ENCODE results near the gene VSTM2L. TPM values are rescaled to one million over a fixed set of nuclear protein-coding genes. Genes with fewer than 3 reads are reported as not detected.
"Not testable (repeated sequence)": the region's sequence is repeated elsewhere in the genome, so short reads cannot be mapped to it uniquely, and the experiment has no call there.

VSTM2L gene
- total and polyA plus RNA-seq, 7 donors: 0.05 to 2.8 (median 0.84) TPM

DNA sequence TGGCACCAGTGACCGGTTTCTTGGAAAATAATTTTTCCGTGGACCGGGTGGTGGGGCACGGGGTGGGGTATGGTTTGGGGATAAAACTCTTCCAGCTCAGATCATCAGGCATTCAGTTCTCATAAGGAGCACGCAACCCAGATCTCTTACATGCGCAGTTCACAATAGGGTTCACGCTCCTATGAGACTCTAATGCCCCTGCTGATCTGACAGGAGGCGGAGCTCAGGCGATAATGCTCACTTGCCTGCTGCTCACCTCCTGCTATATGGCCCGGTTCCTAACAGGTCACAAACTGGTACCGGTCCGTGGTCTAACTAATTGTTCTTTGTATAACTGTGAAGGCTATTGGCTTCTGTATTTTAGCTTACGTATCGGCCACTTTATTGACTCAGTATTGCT lies 51.7 kb downstream of the VSTM2L start:
- no peaks in the 10 kb centered on the region for H3K27me3 ChIP-seq (ENCODE audit: insufficient read depth in 3 of 3, low read length in 2 of 3)
- no peak for DNase-seq
- ATAC-seq: no peak
- no peak overlapping the region for H3K27ac ChIP-seq
- H3K9me3 ChIP-seq: no peaks in the 10 kb centered on the region
- TF ChIP-seq, protein P1, sequence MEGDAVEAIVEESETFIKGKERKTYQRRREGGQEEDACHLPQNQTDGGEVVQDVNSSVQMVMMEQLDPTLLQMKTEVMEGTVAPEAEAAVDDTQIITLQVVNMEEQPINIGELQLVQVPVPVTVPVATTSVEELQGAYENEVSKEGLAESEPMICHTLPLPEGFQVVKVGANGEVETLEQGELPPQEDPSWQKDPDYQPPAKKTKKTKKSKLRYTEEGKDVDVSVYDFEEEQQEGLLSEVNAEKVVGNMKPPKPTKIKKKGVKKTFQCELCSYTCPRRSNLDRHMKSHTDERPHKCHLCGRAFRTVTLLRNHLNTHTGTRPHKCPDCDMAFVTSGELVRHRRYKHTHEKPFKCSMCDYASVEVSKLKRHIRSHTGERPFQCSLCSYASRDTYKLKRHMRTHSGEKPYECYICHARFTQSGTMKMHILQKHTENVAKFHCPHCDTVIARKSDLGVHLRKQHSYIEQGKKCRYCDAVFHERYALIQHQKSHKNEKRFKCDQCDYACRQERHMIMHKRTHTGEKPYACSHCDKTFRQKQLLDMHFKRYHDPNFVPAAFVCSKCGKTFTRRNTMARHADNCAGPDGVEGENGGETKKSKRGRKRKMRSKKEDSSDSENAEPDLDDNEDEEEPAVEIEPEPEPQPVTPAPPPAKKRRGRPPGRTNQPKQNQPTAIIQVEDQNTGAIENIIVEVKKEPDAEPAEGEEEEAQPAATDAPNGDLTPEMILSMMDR (IDR thresholded peaks at IDR 0.05): no peak
- whole genome bisulfite sequencing, 3 donors: 73 to 78% (median 73%) methylated on average over 14 of the region's 14 CpGs
- intact Hi-C loops (cut with DNase I): no loop called here
- no peak overlapping the region for H3K4me3 ChIP-seq
- H3K36me3 ChIP-seq (ENCODE audit: insufficient read depth in 1 of 2, low read depth in 1 of 2): no peaks in the 10 kb centered on the region
- H3K4me1 ChIP-seq: no peaks in the 10 kb centered on the region

DNA sequence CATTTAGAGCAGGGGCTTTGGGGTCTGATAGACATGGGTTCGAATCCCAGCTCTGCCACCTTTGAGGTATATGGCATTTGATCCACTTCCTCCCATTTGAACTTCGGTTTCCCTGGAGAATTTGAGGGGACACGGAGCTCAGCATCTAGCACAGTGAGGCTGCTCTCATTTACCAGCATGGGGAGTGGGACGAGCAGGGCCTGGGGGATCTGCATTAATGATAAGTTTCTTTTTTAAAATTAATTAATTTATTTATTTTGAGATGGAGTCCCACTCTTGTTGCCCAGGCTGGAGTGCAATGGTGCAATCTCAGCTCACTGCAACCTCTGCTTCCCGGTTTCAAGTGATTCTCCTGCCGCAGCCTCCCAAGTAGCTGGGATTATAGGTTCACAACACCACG lies 52.6 kb downstream of the VSTM2L start:
- Histone ChIP-seq H3K9me3 (no peaks in the 10 kb centered on the region), H3K27me3 (ENCODE audit: insufficient read depth in 3 of 3, low read length in 2 of 3) (no peaks in the 10 kb centered on the region), H3K36me3 (ENCODE audit: insufficient read depth in 1 of 2, low read depth in 1 of 2) (no peaks in the 10 kb centered on the region), H3K27ac (no peak overlapping the region), H3K4me1 (no peaks in the 10 kb centered on the region), H3K4me3 (no peak overlapping the region)
- intact Hi-C loops (cut with DNase I): no loop called here
- WGBS, 3 donors: 74 to 84% (median 76%) methylated on average over 7 of the region's 7 CpGs
- DNase-seq: no peak
- ATAC-seq: no peak
- TF ChIP-seq, protein P1 (IDR thresholded peaks at IDR 0.05): no peak

DNA sequence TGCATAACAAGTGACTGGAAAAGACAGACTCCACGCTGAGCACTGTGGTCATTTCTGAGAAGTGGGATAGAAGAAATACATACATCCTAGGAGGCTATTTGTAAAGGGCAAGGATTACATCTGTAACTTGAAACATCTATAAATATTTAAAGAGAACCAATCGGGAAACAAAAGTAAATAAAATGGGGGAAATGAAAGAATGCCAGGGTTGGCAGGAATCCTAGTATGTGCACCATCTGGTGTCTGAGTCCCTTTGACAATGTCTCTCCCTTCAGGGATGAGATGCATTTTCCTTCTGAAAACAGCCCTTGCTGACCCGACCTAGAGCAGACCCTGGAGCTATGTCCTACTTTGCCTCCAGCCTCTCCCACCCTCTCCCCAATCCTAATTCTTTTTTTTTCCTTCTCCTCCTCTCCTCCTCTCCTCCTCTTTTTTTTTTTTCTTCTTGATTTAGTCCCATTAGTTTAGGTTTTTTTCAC lies 53.2 kb downstream of the VSTM2L start:
- no peak overlapping the region for H3K4me3 ChIP-seq
- 27 to 33% (median 28%) methylated on average over 3 of the region's 3 CpGs for WGBS, 3 donors
- intact Hi-C loops (cut with DNase I): no loop called here
- no peaks in the 10 kb centered on the region for H3K27me3 ChIP-seq (ENCODE audit: insufficient read depth in 3 of 3, low read length in 2 of 3)
- no peaks in the 10 kb centered on the region for H3K4me1 ChIP-seq
- TF ChIP-seq, protein P1 (IDR thresholded peaks at IDR 0.05): no peak
- ATAC-seq (no peak), DNase-seq (no peak)
- H3K36me3 ChIP-seq (ENCODE audit: insufficient read depth in 1 of 2, low read depth in 1 of 2): no peaks in the 10 kb centered on the region
- no peak overlapping the region for H3K27ac ChIP-seq
- no peaks in the 10 kb centered on the region for H3K9me3 ChIP-seq

DNA sequence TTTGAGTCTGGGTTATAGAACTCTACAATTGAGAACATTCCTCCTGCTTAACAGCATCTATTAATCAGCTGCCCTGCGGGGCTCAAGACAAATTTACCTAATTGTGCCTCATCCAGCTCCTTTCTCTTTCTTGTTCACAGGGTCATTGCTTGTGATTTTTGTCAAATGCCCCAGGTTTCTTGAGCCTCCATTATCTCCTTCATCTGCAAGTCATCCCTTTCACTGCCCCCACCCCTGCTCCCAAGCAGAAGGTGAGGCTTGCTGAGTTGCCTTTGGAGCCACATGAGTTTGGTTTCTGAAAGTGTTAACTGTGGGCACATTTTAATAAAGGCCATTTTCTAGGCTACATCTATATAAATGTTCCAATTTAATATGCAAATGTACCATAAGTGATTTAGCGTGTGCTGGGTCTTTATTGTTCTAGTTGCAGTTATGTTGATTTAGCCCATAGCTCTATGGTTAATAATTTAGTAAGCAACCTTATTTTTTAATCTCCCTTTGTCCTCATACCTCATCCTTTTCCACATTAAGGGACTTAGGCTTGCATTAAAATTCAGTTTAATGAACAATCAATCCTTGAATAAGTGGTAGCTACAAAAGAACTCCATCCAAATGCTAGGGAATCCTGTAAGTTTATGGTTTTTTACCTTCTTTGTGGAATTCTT lies 56.1 kb downstream of the VSTM2L start:
- TF ChIP-seq, protein P1 (IDR thresholded peaks at IDR 0.05): no peak
- no peak for DNase-seq
- Histone ChIP-seq H3K27ac (no peak overlapping the region), H3K27me3 (ENCODE audit: insufficient read depth in 3 of 3, low read length in 2 of 3) (no peaks in the 10 kb centered on the region), H3K9me3 (no peaks in the 10 kb centered on the region), H3K4me3 (no peak overlapping the region), H3K4me1 (no peaks in the 10 kb centered on the region), H3K36me3 (ENCODE audit: insufficient read depth in 1 of 2, low read depth in 1 of 2) (no peaks in the 10 kb centered on the region)
- no peak for ATAC-seq
- WGBS, 3 donors: 72 to 78% (median 78%) methylated on average over 2 of the region's 2 CpGs
- intact Hi-C loops (cut with DNase I): no loop called here

DNA sequence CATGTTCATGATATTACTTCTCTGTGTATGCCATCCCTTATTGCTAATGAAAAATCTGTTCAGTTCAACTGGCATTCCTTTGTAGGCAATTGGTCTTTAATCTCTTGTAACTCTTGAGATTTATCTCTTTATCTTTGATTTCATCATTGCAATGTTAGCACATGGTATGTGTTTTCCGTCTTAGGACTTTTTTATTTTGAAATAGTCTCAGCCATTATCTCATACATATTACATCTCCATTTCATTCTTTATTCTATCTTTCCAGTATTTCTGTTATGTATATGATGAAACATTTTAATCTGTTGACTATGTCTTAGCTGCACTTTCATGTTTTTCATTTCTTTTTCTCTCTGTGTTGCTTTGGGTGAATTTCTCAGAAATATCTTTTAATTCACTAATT lies 58.1 kb downstream of the VSTM2L start:
- Histone ChIP-seq H3K27me3 (ENCODE audit: insufficient read depth in 3 of 3, low read length in 2 of 3) (no peaks in the 10 kb centered on the region), H3K9me3 (no peaks in the 10 kb centered on the region), H3K4me3 (no peak overlapping the region), H3K27ac (no peak overlapping the region), H3K4me1 (no peaks in the 10 kb centered on the region), H3K36me3 (ENCODE audit: insufficient read depth in 1 of 2, low read depth in 1 of 2) (no peaks in the 10 kb centered on the region)
- ATAC-seq: no peak
- intact Hi-C loops (cut with DNase I): no loop called here
- 73 to 93% (median 88%) methylated on average over 1 of the region's 1 CpG for WGBS, 3 donors
- TF ChIP-seq, protein P1 (IDR thresholded peaks at IDR 0.05): no peak
- no peak for DNase-seq

DNA sequence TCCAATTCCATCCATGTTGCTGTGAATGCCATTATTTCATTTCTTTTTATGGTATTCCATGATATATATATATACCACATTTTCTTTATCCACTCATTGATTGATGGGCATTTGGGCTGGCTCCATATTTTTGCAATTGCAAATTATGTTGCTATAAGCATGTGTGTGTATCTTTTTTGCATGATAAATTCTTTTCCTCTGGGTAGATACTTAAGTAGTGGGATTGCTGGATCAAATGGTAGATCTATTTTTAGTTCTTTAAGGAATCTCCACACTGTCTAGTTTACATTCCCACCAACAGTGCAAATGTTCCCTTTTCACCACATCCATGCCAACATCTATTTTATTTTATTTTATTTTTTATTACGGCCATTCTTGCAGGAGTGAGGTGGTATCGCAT lies 60.6 kb downstream of the VSTM2L start:
- H3K4me1 ChIP-seq; H3K27ac ChIP-seq; H3K9me3 ChIP-seq; ATAC-seq; H3K27me3 ChIP-seq (ENCODE audit: insufficient read depth in 3 of 3, low read length in 2 of 3); H3K4me3 ChIP-seq; H3K36me3 ChIP-seq (ENCODE audit: insufficient read depth in 1 of 2, low read depth in 1 of 2); DNase-seq; intact Hi-C loops (cut with DNase I): not testable (repeated sequence)
- WGBS, 3 donors: 93 to 100% (median 96%) methylated on average over 2 of the region's 2 CpGs
